ENCODE data around the gene FCN3. TPM values are rescaled to one million over a fixed set of nuclear protein-coding genes. Genes with fewer than 3 reads are reported as not detected.
A peak's percentile ranks its signal among the peaks of the same experiment; 100 is the strongest.
"Not testable (repeated sequence)": the region's sequence is repeated elsewhere in the genome, so short reads cannot be mapped to it uniquely, and the experiment has no call there.

Gene FCN3
- total RNA-seq, 1 experiment from 2014 or later = not detected

- no peak for DNase-seq (ENCODE audit: low read depth)
Observed at GRCh38 chr1:27399251-27400025, 24.8 kb upstream of the FCN3 start.

- no peak for DNase-seq (ENCODE audit: low read depth)
Observed at GRCh38 chr1:27398405-27399149, 24.0 kb upstream of the FCN3 start.

GRCh38 chr1:27397749-27398148, 23.1 kb upstream of the FCN3 start:
- DNase-seq (ENCODE audit: low read depth) = no peak

- no peak for DNase-seq (ENCODE audit: low read depth)
Observed at GRCh38 chr1:27397110-27397509, 22.5 kb upstream of the FCN3 start.

GRCh38 chr1:27395441-27396195, 21.0 kb upstream of the FCN3 start:
- DNase-seq (ENCODE audit: low read depth) = peak; percentile 61

DNA sequence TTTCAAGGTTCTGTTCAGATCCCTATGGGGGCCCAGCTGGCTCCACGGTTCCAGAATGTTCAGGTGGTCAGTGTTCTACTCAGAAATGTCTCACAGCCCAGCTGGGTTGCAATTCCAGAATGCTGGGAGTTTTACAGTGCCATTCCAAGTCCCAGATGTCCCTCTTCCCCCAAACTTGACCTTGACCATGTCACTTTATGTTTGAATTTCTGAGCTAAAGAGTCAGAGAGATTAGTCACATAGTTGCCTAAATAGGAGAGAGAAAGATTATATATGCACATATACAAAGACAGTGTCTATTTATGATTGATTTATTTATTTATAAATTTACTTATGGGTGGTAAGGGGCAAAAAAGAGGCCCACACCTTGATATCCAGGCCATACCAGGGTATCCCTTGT, 20.3 kb upstream of the FCN3 start:
- no peak for DNase-seq (ENCODE audit: low read depth)

- no peak for DNase-seq (ENCODE audit: low read depth)
Observed at GRCh38 chr1:27394282-27394658, 19.6 kb upstream of the FCN3 start.

DNA sequence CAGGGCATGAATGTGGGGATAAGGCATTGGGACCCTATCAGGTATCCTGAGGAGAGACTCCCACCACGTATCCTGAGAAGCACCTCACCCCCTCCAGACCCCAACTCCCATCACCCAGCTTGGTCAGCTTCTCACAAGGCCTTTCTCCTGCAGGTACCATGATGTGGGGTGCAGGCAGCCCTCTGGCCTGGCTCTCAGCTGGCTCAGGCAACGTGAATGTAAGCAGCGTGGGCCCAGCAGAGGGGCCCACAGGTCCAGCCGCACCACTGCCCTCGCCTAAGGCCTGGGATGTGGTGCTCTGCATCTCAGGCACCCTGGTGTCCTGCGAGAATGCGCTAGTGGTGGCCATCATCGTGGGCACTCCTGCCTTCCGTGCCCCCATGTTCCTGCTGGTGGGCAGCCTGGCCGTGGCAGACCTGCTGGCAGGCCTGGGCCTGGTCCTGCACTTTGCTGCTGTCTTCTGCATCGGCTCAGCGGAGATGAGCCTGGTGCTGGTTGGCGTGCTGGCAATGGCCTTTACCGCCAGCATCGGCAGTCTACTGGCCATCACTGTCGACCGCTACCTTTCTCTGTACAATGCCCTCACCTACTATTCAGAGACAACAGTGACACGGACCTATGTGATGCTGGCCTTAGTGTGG, 19.1 kb upstream of the FCN3 start:
- DNase-seq (ENCODE audit: low read depth) = no peak

DNA sequence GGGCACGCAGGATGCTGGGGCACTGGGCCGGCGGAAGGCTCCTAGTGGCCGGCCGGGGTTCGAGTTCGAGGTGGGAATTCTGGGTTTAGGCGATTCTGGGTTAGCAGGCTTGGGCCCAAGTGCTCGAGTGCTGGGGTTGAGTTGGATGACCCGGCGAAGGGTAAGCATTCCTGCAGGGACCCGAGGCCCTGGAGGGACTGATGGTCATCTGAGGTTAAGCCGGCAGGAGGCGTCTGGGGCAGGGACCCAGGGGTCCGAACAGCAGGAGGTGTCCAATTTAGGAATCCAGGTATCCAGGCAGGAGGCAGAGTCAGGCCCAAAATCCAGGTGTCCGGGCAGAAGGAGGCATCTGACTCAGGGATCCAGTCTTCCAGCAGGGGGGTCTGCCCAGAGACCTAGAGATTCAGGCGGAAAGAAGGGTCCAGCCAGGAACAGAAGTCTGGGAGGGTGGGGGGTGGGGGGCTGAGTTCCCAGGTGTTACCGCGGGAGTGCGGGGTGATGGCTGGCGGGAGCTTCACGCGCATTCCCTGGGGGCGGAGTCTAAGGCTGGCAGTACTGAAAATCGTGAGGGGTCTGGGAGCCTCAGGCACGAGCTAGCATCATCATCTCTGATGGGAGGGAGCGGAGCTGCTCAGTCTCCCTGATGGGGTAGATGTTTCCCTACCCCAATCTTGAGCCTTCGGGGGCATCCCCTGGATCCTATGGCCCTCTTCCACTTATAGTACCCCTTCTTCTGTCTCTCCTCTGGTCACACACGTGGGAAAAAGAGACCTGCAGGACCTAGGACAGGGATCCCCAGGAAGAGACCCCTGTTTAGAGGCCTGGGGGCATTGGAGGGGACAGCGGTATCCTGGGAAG, 18.4 kb upstream of the FCN3 start:
- DNase-seq (ENCODE audit: low read depth) = no peak

- DNase-seq (ENCODE audit: low read depth) = peak; percentile 92
Observed at GRCh38 chr1:27392096-27392777, 17.6 kb upstream of the FCN3 start, which contains the start of gene GPR3. GPR3 (plus strand) TSS chr1:27392622; CDS start chr1:27393799, 1,177 bp downstream.

DNA sequence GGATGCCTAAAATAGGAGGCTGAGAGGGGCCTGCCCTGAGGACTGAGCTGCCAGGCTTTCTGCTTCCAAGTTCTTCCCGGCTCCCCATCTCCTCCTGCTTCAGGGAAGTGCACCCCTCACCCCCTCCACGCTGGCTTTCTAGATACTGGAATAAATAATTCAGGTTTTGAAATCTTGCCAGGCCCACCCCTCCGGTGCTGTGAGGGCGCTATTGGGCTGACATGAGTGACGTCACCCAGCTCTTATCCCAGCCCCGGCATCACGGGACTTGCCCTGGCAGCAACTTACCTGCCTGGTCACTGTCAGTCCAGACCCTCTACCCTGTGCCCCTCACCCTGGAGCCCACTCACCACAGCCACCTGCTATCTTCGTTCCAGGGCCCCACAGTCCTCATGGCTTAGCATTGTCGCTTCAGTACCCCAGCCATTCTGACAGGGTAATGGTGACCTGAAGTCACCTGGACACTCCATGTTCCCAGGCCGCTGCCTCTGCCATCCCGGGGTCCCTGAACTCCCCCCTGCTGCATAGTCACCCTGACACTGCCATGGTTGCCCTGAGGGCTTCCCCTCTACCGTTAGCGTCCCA, 17.0 kb upstream of the FCN3 start:
- peak; percentile 54 for DNase-seq (ENCODE audit: low read depth)

- peak; percentile 46 for DNase-seq (ENCODE audit: low read depth)
Observed at GRCh38 chr1:27388337-27389005, 13.8 kb upstream of the FCN3 start.

DNA sequence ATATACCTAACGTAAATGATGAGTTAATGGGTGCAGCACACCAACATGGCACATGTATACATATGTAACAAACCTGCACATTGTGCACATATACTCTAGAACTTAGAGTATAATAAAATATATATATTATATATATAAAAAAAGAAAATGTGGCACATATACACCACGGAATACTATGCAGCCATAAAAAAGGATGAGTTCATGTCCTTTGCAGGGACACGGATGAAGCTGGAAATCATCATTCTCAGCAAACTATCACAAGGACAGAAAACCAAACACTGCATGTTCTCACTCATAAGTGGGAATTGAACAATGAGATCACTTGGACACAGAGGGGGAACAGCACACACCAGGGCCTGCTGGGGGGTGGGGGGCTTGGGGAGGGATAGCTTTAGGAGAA, 10.2 kb upstream of the FCN3 start:
- DNase-seq (ENCODE audit: low read depth) = not testable (repeated sequence)

DNA sequence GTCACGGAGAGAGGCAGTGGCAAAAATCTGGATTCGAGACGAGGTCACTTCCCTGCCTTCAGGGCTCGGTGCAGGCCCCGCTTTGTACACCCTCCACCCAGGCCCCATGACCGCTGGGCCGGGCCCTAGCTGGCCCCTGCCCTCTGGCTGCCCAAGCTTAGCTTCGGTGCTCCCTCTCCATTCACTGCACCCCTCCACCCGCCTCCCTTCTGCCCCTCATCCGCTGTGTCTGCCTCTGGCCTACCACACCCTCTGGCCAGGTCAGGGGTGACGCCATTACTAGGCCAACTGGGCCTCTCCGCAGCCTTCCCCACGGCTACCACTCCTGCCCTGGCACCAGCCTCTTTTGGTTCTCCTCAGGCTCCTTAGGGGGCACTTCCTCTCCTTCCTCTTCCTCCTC, 9.0 kb upstream of the FCN3 start:
- no peak for DNase-seq (ENCODE audit: low read depth)

DNA sequence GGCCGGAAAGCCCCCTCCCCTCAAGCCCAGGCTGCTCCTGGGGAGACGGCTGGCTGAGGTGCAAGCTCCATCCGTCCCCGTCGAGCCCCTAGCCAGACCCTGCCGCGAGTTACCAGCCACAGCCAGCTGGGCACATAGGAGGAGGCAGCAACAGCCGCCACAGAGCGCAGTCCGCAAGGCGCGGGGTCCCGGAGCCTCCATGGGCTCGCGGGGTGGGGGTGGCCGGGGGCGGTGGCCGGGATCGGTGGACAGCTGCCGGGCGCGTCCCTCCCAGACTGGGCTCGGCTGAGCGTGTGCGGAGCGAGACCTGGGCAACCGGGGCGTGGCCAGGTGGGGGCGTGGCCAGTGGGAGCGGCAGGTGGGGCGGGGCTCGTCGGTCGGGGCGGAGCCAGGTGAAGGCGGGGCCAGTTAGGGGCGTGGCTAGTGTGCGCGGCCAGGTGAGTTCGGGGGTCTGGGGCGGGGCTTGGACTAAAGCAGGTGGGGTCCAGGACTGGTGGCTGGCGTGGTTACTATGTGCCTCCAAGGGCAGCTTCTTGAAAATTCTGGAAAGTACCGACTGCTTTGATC, 8.5 kb upstream of the FCN3 start, which contains the start of gene CD164L2:
TSS of gene CD164L2 (minus strand) at position 295 of the 567 bp plus-strand sequence. CDS start at position 201, 94 bp downstream.
- no peak for DNase-seq (ENCODE audit: low read depth)

- no peak for DNase-seq (ENCODE audit: low read depth)
Observed at GRCh38 chr1:27381969-27382762, 7.5 kb upstream of the FCN3 start.

DNA sequence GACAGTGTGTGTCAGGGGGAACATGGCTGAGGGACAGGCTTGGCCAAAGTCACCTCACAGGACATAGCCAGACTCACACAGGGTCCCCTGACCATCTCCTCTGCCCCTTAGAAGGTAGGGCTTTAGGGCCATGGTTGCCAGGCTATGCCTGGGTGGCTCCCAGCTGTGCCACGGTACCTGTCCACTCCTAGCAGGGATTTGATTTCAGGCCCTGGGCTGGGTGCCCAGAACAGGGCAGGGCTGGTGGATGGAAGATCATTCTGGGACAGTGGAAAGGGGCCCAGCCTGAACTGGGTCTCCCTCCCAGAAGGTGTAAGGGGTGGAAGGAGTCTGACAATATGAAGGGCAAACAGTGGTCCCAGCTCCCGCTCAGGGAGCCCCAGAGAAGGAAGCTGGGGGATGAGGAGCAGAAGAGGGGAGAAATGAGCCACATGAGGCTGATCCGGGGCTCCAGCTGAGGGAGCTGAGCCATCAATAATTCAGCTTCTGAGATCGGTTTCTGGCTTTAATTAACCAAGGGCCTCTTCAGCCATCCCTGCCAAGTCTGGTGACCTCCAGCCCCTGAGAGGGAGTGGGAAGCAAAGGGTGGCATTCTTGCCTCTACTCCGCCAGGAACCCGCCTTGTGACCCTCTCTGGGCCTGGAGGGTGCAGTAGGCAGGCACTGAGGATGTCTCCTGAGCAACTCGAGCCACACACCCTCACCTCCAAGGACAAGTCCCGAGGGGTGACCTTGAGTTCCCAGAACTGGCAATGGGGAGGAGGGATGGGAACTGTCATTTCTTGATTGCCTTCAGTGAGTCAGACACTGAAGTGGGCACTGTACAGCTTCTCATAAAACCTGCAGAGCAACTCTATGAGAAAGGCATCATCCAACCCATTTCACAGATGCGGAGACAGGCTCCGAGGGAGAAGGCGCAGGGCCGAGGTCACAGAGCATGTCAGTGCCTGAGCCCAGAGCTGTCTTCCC, 6.4 kb upstream of the FCN3 start:
- DNase-seq (ENCODE audit: low read depth) = no peak

Data from RPMI7951 (cell line).